Liver (tissue), 9 donors: ENCODE measurements around the gene EXOC4. TPM values are rescaled to one million over a fixed set of nuclear protein-coding genes. Genes with fewer than 3 reads are reported as not detected.

Experiments used
- DNase-seq: peaks from one replicate; pipeline ENCODE4 v3.0.0-alpha.2; 2017; ENCODE audit warnings: low spot score
- H3K27ac ChIP-seq, 2 donors: one replicate each; pipeline ENCODE4 v1.7.0; 2013; ENCODE audit warnings: inconsistent platforms in 2 of 2, low read length in 2 of 2, control low read depth in 1 of 2, low read depth in 1 of 2, mild to moderate bottlenecking in 1 of 2
- H3K27me3 ChIP-seq, 4 donors: one replicate each; pipeline versions ENCODE4 v1.6.1 to v1.7.0; 2013; ENCODE audit warnings: low read length in 3 of 4, inconsistent platforms in 1 of 4, mild to moderate bottlenecking in 1 of 4, moderate library complexity in 1 of 4; ENCODE audit not compliant: control insufficient read depth in 4 of 4, insufficient read depth in 4 of 4
- H3K36me3 ChIP-seq, 4 donors: one replicate each; pipeline versions ENCODE4 v1.6.1 to v1.7.0; 2013; ENCODE audit warnings: low read length in 3 of 4, mild to moderate bottlenecking in 3 of 4, low read depth in 1 of 4, moderate library complexity in 1 of 4; ENCODE audit not compliant: control insufficient read depth in 4 of 4, insufficient read depth in 3 of 4
- H3K4me1 ChIP-seq, 4 donors: one replicate each; pipeline versions ENCODE4 v1.6.1 to v1.7.0; 2013; ENCODE audit warnings: low read length in 3 of 4, mild to moderate bottlenecking in 3 of 4, moderate library complexity in 1 of 4; ENCODE audit not compliant: control insufficient read depth in 4 of 4, insufficient read depth in 4 of 4
- H3K4me3 ChIP-seq, 3 donors: one replicate each; pipeline versions ENCODE4 v1.6.1 to v1.7.0; 2013; ENCODE audit warnings: low read length in 3 of 3, control low read depth in 1 of 3, low read depth in 1 of 3, mild to moderate bottlenecking in 1 of 3
- H3K9ac ChIP-seq, 2 donors: one replicate each; pipeline ENCODE4 v1.7.0; 2013; ENCODE audit warnings: low read length in 2 of 2, mild to moderate bottlenecking in 2 of 2, moderate library complexity in 2 of 2, control low read depth in 1 of 2, low read depth in 1 of 2
- H3K9me3 ChIP-seq, 4 donors: one replicate each; pipeline versions ENCODE4 v1.6.1 to v1.7.0; 2013; ENCODE audit warnings: low read length in 3 of 4; ENCODE audit not compliant: control insufficient read depth in 4 of 4
- EGR1 ChIP-seq, 2 donors: IDR thresholded peaks; 2 replicates each; pipeline ENCODE4 v1.6.1; 2016 to 2018; ENCODE audit warnings: antibody characterized with exemption in 2 of 2, low read depth in 2 of 2
- FOXA1 ChIP-seq: IDR thresholded peaks from 2 replicates; pipeline ENCODE4 v1.6.1; 2016; ENCODE audit warnings: antibody characterized with exemption
- GABPA ChIP-seq, 2 donors: IDR thresholded peaks in 1 of 2; conservative IDR thresholded peaks in 1 of 2; 2 replicates each; pipeline ENCODE4 v1.6.1; 2016; ENCODE audit warnings: antibody characterized with exemption in 2 of 2, mild to moderate bottlenecking in 1 of 2, moderate library complexity in 1 of 2
- HNF4A ChIP-seq, 2 donors: conservative IDR thresholded peaks; 2 replicates each; pipeline ENCODE4 v1.6.1; 2016; ENCODE audit warnings: antibody characterized with exemption in 2 of 2, mild to moderate bottlenecking in 2 of 2
- HNF4G ChIP-seq: IDR thresholded peaks from 2 replicates; pipeline ENCODE4 v1.6.1; 2016; ENCODE audit warnings: antibody characterized with exemption
- JUND ChIP-seq, 2 donors: IDR thresholded peaks; 2 replicates each; pipeline ENCODE4 v1.6.1; 2016; ENCODE audit warnings: antibody characterized with exemption in 2 of 2
- NR2F2 ChIP-seq: IDR thresholded peaks from 2 replicates; pipeline ENCODE4 v1.6.1; 2016; ENCODE audit warnings: antibody characterized with exemption
- RAD21 ChIP-seq, 2 donors: IDR thresholded peaks; 2 replicates each; pipeline ENCODE4 v1.6.1; 2016; ENCODE audit warnings: antibody characterized with exemption in 2 of 2, mild to moderate bottlenecking in 2 of 2
- RXRA ChIP-seq, 2 donors: IDR thresholded peaks; 2 replicates each; pipeline ENCODE4 v1.6.1; 2017 to 2018; ENCODE audit warnings: antibody characterized with exemption in 2 of 2, mild to moderate bottlenecking in 1 of 2
- SP1 ChIP-seq: IDR thresholded peaks from 2 replicates; pipeline ENCODE4 v1.6.1; 2018; ENCODE audit warnings: antibody characterized with exemption, mild to moderate bottlenecking
- TAF1 ChIP-seq: conservative IDR thresholded peaks from 2 replicates; pipeline ENCODE4 v1.6.1; 2016; ENCODE audit warnings: antibody characterized with exemption, mild to moderate bottlenecking
- YY1 ChIP-seq: IDR thresholded peaks from 2 replicates; pipeline ENCODE4 v1.6.1; 2016; ENCODE audit warnings: antibody characterized with exemption, mild to moderate bottlenecking
- WGBS: extraction: QIAGEN DNeasy Blood & Tissue Kit; methylation state at CpG from one replicate; pipeline ENCODE4 v1.1.7; 2013; 5-methylcytosine and 5-hydroxymethylcytosine counted together
- polyA plus RNA-seq, 2 donors: library from polyadenylated mRNA; stranded (reverse) in 1 of 2; unstranded in 1 of 2; fragments of 200-250 nt in 1 of 2; fragments of >200 nt in 1 of 2; fragmentation: Nextera tagmentation in 1 of 2; extraction: Ambion mirVana in 1 of 2; gene quantifications; one replicate each; pipeline versions ENCODE4 v1.2.1 to v1.2.3, GENCODE V29; 2013 to 2015
- total RNA-seq, 2 donors: library from RNA; depleted of rRNA; stranded (reverse); fragments of >200 nt; gene quantifications; one replicate each; pipeline ENCODE4 v1.2.3, GENCODE V29; 2014
- TF ChIP-seq, protein P1 (sequence below): IDR thresholded peaks from 2 replicates; pipeline ENCODE4 v1.6.1; 2016; ENCODE audit warnings: antibody characterized with exemption, mild to moderate bottlenecking
- TF ChIP-seq, protein P2 (sequence below): IDR thresholded peaks from 2 replicates; pipeline ENCODE4 v1.6.1; 2016; ENCODE audit warnings: antibody characterized with exemption
- TF ChIP-seq, protein P3 (sequence below): IDR thresholded peaks from 2 replicates; pipeline ENCODE4 v1.6.1; 2016; ENCODE audit warnings: antibody characterized with exemption
- TF ChIP-seq, protein P4 (sequence below): IDR thresholded peaks from 2 replicates; pipeline ENCODE4 v1.6.1; 2016; ENCODE audit warnings: antibody characterized with exemption
- donor health status: healthy.
- donor health status: healthy.
- donor health status: healthy.
- donor health status: healthy.
- donor health status: healthy.

EXOC4 gene
- total and polyA plus RNA-seq, 4 donors: 9.5 to 55.9 (median 23.6) TPM

GRCh38 chr7:133582766-133583523, 330.1 kb downstream of the EXOC4 start:
- TF ChIP-seq, protein P1, sequence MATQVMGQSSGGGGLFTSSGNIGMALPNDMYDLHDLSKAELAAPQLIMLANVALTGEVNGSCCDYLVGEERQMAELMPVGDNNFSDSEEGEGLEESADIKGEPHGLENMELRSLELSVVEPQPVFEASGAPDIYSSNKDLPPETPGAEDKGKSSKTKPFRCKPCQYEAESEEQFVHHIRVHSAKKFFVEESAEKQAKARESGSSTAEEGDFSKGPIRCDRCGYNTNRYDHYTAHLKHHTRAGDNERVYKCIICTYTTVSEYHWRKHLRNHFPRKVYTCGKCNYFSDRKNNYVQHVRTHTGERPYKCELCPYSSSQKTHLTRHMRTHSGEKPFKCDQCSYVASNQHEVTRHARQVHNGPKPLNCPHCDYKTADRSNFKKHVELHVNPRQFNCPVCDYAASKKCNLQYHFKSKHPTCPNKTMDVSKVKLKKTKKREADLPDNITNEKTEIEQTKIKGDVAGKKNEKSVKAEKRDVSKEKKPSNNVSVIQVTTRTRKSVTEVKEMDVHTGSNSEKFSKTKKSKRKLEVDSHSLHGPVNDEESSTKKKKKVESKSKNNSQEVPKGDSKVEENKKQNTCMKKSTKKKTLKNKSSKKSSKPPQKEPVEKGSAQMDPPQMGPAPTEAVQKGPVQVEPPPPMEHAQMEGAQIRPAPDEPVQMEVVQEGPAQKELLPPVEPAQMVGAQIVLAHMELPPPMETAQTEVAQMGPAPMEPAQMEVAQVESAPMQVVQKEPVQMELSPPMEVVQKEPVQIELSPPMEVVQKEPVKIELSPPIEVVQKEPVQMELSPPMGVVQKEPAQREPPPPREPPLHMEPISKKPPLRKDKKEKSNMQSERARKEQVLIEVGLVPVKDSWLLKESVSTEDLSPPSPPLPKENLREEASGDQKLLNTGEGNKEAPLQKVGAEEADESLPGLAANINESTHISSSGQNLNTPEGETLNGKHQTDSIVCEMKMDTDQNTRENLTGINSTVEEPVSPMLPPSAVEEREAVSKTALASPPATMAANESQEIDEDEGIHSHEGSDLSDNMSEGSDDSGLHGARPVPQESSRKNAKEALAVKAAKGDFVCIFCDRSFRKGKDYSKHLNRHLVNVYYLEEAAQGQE: no peak
- Histone ChIP-seq H3K36me3 (no peaks in the 10 kb centered on the region), H3K27ac (no peak overlapping the region), H3K27me3 (no peaks in the 10 kb centered on the region), H3K9ac (no peak overlapping the region), H3K9me3 (no peaks in the 10 kb centered on the region), H3K4me3 (no peak overlapping the region), H3K4me1 (no peaks in the 10 kb centered on the region)
- 97% methylated on average over 4 of the region's 4 CpGs for WGBS
- DNase-seq: no peak

- no peak for TF ChIP-seq YY1
- no peak for TF ChIP-seq RXRA (IDR thresholded peaks at IDR 0.05)
- TF ChIP-seq FOXA1: no peak
- TF ChIP-seq HNF4G: no peak
- no peak for TF ChIP-seq JUND (IDR thresholded peaks at IDR 0.05)
- TF ChIP-seq TAF1: no peak
- no peak for TF ChIP-seq RAD21 (IDR thresholded peaks at IDR 0.05)
- TF ChIP-seq, protein P2, sequence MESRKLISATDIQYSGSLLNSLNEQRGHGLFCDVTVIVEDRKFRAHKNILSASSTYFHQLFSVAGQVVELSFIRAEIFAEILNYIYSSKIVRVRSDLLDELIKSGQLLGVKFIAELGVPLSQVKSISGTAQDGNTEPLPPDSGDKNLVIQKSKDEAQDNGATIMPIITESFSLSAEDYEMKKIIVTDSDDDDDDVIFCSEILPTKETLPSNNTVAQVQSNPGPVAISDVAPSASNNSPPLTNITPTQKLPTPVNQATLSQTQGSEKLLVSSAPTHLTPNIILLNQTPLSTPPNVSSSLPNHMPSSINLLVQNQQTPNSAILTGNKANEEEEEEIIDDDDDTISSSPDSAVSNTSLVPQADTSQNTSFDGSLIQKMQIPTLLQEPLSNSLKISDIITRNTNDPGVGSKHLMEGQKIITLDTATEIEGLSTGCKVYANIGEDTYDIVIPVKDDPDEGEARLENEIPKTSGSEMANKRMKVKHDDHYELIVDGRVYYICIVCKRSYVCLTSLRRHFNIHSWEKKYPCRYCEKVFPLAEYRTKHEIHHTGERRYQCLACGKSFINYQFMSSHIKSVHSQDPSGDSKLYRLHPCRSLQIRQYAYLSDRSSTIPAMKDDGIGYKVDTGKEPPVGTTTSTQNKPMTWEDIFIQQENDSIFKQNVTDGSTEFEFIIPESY: no peak
- no peak for TF ChIP-seq EGR1 (IDR thresholded peaks at IDR 0.05; ENCODE audit: low read depth in 2 of 2)
- TF ChIP-seq, protein P3, sequence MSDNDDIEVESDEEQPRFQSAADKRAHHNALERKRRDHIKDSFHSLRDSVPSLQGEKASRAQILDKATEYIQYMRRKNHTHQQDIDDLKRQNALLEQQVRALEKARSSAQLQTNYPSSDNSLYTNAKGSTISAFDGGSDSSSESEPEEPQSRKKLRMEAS: no peak
- TF ChIP-seq HNF4A (conservative IDR thresholded peaks at IDR 0.05): no peak
- TF ChIP-seq GABPA (IDR thresholded peaks at IDR 0.05 in 1 of 2, conservative IDR thresholded peaks at IDR 0.05 in 1 of 2): no peak
- no peak for TF ChIP-seq SP1
- no peak for TF ChIP-seq NR2F2
- TF ChIP-seq, protein P4, sequence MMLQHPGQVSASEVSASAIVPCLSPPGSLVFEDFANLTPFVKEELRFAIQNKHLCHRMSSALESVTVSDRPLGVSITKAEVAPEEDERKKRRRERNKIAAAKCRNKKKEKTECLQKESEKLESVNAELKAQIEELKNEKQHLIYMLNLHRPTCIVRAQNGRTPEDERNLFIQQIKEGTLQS: no peak
- Histone ChIP-seq H3K36me3 (no peaks in the 10 kb centered on the region), H3K27ac (no peak overlapping the region), H3K27me3 (no peaks in the 10 kb centered on the region), H3K9ac (no peak overlapping the region), H3K4me1 (no peaks in the 10 kb centered on the region), H3K4me3 (no peak overlapping the region), H3K9me3 (no peaks in the 10 kb centered on the region)
- no peak for DNase-seq
- WGBS: 94% methylated on average over 3 of the region's 3 CpGs
Measured at GRCh38 chr7:133583545-133584171, 330.8 kb downstream of the EXOC4 start.
